ENCODE measurements around the gene SSBP3.

- TF ChIP-seq CTCF (IDR thresholded peaks at IDR 0.05) (no peak), POLR2A (IDR thresholded peaks at IDR 0.05) (no peak)
These were observed 31.6 kb upstream of the SSBP3 start for GRCh38 chr1:54437783-54438182.
